ENCODE measurements around the gene CTNNA2. TPM values are rescaled to one million over a fixed set of nuclear protein-coding genes. Genes with fewer than 3 reads are reported as not detected.

CTNNA2 gene
- polyA plus RNA-seq, 2 of the 4 experiments (the other 2 are of a cell fraction), result 0.50 to 0.94 TPM

- no peak for TF ChIP-seq CBX2 (IDR thresholded peaks at IDR 0.05; ENCODE audit: borderline replicate concordance, low read depth)
- TF ChIP-seq JUN (IDR thresholded peaks at IDR 0.05), result no peak
- TF ChIP-seq HMGXB4 (CRISPR knock-in tag; IDR thresholded peaks at IDR 0.05; ENCODE audit: borderline replicate concordance), result no peak
- no peak for TF ChIP-seq HEYL (CRISPR knock-in tag; IDR thresholded peaks at IDR 0.05)
- no peak for TF ChIP-seq RNF2 (IDR thresholded peaks at IDR 0.05; ENCODE audit: borderline replicate concordance, low read depth)
- TF ChIP-seq POLR2AphosphoS2 (conservative IDR thresholded peaks at IDR 0.05; ENCODE audit: low read length), result no peak
- TF ChIP-seq ATOH8 (CRISPR knock-in tag; IDR thresholded peaks at IDR 0.05; ENCODE audit: low read depth), result no peak
- TF ChIP-seq BHLHE40 (IDR thresholded peaks at IDR 0.05; ENCODE audit: low read depth, low read length), result no peak
- TF ChIP-seq CBX8 (IDR thresholded peaks at IDR 0.05), result no peak
- TF ChIP-seq USF2 (IDR thresholded peaks at IDR 0.05), result no peak
- no peak for TF ChIP-seq SREBF2 (IDR thresholded peaks at IDR 0.05)
- TF ChIP-seq CTCF (IDR thresholded peaks at IDR 0.05), result no peak
- TF ChIP-seq FOXS1 (CRISPR knock-in tag; IDR thresholded peaks at IDR 0.05), result no peak
- no peak for TF ChIP-seq HOXB13 (CRISPR knock-in tag; IDR thresholded peaks at IDR 0.05; ENCODE audit: low read depth)
- no peak for TF ChIP-seq MAX (IDR thresholded peaks at IDR 0.05)
- ATAC-seq (no peak), DNase-seq (ENCODE audit: low read depth in 1 of 2, low spot score in 1 of 2) (no peak), FAIRE-seq (no peak)
- ChIA-PET CTCF (interaction anchor here (0.6 kb wide), 1 partner anchor 21 kb away, joined by 4 read pairs; no protein-coding TSS in a partner anchor), POLR2A (no interaction called here)
- no peak overlapping the region for H3K27ac ChIP-seq
- H3K4me1 ChIP-seq, result no peaks in the 10 kb centered on the region
- no peaks in the 10 kb centered on the region for H3K9me3 ChIP-seq
- no peak overlapping the region for H3K4me3 ChIP-seq
- 7% methylated on average over 3 of the region's 3 CpGs for WGBS (ENCODE audit: missing lambda C conversion rate)
- no peak overlapping the region for H3K4me2 ChIP-seq
These were observed 948.8 kb downstream of the CTNNA2 start for GRCh38 chr2:80461505-80462197.

GRCh38 chr2:80462654-80463053 lies 949.8 kb downstream of the CTNNA2 start:
- ATAC-seq (no peak), DNase-seq (ENCODE audit: low read depth in 1 of 2, low spot score in 1 of 2) (no peak), FAIRE-seq (no peak)
- POLR2A ChIA-PET, result no interaction called here
- CTCF ChIA-PET, result no interaction called here
- WGBS (ENCODE audit: missing lambda C conversion rate), result 7% methylated on average over 8 of the region's 8 CpGs
- H3K4me3 ChIP-seq, result no peak overlapping the region
- H3K4me2 ChIP-seq, result no peak overlapping the region
- no peak overlapping the region for H3K27ac ChIP-seq
- no peaks in the 10 kb centered on the region for H3K4me1 ChIP-seq
- H3K9me3 ChIP-seq, result no peaks in the 10 kb centered on the region
- TF ChIP-seq MYC (IDR thresholded peaks at IDR 0.05; ENCODE audit: borderline replicate concordance, low read length), result no peak
- TF ChIP-seq HDAC2 (IDR thresholded peaks at IDR 0.05), result no peak
- no peak for TF ChIP-seq ZC3H11A (IDR thresholded peaks at IDR 0.05)
- TF ChIP-seq ESRRA (IDR thresholded peaks at IDR 0.05; ENCODE audit: borderline replicate concordance, low read length), result no peak
- TF ChIP-seq MAZ (IDR thresholded peaks at IDR 0.05; ENCODE audit: borderline replicate concordance, low read depth, low read length), result no peak
- TF ChIP-seq HOXB13 (CRISPR knock-in tag; IDR thresholded peaks at IDR 0.05; ENCODE audit: low read depth), result no peak
- no peak for TF ChIP-seq KDM5A (IDR thresholded peaks at IDR 0.05)
- no peak for TF ChIP-seq FOXS1 (CRISPR knock-in tag; IDR thresholded peaks at IDR 0.05)
- TF ChIP-seq POLR2A (IDR thresholded peaks at IDR 0.05; ENCODE audit: low read length), result no peak
- TF ChIP-seq MAFK (IDR thresholded peaks at IDR 0.05; ENCODE audit: partially characterized antibody), result no peak
- no peak for TF ChIP-seq ZNF302 (CRISPR knock-in tag; IDR thresholded peaks at IDR 0.05)
- TF ChIP-seq ZSCAN20 (CRISPR knock-in tag; IDR thresholded peaks at IDR 0.05), result no peak
- TF ChIP-seq TFCP2L1 (CRISPR knock-in tag; IDR thresholded peaks at IDR 0.05), result no peak
- TF ChIP-seq ZFP36 (IDR thresholded peaks at IDR 0.05; ENCODE audit: borderline replicate concordance, partially characterized antibody), result no peak
- no peak for TF ChIP-seq CHD2 (IDR thresholded peaks at IDR 0.05; ENCODE audit: low read length, partially characterized antibody)
- no peak for TF ChIP-seq RFX5 (IDR thresholded peaks at IDR 0.05)
- no peak for TF ChIP-seq EP300 (IDR thresholded peaks at IDR 0.05)
- TF ChIP-seq RNF2 (IDR thresholded peaks at IDR 0.05; ENCODE audit: borderline replicate concordance, low read depth), result no peak

All from A549 (cell line).